GM19193 (cell line): Measurements from ENCODE around the gene PODXL.

Experiments
- POLR2A ChIP-seq: IDR thresholded peaks from 4 replicates; pipeline ENCODE4 v1.6.1; 2011; ENCODE audit not compliant: insufficient read depth, insufficient read length; ENCODE audit errors: extremely low read depth

Gene PODXL

DNA sequence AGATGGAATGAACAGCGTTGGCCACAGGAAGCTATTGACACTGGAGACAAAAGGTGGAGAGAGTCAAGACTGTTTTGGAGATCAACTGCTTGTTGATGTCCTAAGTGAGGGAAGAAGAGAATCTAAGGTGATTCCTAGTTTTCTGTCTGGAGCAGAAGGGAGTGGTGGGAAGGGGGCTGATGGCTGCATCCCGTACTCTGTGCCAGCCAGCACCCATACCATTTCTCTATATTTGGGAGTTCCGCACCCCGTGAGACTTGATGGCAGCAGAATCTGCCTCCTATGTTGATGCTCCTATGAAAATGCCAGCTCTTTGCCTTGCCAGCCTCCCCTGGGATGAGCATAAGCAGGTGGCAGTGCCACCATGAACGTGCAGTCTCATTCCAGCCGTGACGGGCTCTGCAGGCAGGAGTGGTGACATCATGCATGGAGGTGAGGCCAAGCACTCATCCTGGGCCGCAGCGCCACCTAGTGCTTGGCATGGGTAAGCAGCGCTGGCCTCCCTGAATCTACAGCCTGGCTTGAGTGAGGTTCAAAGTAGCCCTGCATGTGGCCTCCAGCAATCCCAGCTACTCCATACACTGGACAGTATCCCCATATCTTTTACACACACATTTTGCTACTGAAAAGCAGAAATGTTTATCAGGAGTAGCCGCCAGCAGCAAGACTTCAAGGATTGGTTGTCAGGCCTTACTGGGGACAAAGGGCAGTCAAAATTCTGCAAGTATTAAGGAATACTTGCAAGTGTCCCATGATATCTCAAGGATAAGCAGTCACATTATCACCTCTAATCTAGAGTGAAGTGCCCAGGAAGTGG is 43.0 kb downstream of the PODXL start:
- TF ChIP-seq POLR2A: no peak

DNA sequence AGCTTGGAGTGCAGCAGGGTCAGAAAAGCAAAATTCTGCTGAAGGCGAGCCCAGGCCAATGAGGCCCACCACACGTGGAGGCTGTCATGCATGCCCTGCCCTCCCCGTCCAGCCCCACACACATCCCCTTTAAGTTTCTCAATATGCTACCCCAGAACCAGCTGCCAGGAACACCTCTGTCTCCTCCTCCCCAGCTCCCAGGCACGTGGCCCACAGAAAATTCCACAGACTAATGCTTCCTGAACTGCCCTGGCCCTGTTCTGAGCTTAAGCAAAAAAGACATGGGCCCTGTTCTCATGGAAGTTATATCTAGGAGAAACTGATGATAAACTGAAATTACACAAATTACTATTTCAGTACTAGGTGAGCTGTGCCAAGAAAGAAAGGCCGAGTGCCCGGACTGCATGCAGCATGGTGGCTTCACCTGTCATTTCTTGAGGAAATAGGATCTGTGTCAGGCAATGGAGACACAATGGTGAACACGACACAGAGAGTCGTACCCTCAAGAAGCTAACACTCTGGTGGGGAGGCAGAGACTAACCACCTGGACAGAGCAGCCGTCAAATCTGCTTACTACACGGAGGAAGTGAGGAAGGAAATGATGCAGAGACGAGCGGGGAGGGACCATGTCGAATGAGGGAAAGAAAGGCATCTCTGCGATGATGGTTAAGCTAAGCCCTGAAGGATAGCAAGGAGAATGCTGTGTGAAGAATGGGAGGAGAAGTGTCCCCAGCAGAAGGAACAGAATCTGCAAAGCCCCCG is 44.5 kb downstream of the PODXL start:
- TF ChIP-seq POLR2A: no peak

DNA sequence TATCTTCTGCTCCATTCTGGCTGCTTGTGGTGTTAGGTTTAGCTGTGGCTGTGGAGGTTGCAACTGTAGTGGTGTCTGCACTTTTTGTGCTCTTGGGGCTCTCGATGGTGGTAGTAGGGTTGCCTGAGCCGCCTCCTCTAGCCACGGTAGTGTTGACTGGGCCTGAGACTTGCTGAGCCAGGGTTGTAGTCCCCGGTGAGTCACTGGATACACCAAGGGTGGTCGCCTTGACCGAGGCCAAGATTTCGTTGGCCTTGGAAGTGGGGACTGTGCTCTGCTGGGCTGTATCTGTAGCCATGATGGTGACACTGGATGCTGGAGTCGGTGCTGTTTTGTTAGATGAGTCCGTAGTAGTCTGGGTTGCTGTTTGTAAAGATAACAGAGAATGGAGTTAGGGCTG is 45.4 kb downstream of the PODXL start:
- no peak for TF ChIP-seq POLR2A

DNA sequence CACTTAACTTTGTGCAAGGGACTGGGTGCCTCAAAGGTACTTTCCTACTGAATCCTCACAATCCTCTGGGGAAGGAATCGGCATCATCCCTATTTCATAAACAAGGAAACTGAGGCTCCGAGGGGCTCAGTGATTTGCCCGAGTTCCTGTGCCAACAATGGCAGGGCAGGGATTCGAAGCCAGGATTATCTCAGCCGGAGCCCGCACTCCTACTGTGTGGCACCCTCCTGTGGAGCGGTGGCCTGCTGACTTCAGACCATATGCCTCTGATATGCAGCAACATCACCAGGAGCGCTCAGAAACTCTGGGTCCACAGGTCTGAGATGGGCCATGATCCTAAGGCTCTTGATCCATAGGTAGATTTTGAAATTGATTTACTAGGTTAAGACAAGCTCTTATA is 46.6 kb downstream of the PODXL start:
- no peak for TF ChIP-seq POLR2A

DNA sequence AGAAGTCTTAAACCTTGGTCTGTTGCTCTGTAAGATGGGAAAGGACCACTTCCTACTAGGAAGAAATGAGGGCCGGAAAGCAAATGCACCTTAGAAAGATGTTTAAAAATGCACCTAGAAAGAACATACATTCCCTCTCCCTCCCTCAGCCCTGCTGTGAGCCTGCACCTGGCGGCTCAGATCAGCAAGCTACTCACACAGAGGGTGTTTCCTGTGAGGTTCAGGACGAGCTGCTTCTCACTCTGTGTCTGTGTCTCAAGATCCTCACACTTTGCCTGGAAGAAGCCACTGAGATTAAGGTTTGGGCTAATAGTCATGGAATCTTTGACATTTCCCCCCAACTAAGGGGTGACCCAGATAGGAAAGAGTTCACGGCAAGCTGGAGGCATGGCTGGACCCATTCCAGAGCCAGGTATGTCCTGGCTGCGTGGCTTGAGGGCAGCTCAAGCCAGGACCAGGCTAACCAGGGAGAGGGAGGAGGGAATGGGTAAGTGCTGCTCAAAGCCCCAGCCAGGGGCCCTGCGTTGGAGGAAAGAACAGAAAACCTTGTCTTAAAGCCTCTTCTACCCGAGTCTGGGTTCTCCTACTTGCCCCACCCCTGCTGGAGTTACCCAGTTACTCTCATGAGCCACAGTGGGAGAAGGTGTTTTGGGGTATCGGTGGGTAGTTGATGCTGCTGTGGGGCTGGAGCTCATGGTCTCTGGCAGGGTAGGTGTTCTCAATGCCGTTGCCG is 47.5 kb downstream of the PODXL start:
- no peak for TF ChIP-seq POLR2A

DNA sequence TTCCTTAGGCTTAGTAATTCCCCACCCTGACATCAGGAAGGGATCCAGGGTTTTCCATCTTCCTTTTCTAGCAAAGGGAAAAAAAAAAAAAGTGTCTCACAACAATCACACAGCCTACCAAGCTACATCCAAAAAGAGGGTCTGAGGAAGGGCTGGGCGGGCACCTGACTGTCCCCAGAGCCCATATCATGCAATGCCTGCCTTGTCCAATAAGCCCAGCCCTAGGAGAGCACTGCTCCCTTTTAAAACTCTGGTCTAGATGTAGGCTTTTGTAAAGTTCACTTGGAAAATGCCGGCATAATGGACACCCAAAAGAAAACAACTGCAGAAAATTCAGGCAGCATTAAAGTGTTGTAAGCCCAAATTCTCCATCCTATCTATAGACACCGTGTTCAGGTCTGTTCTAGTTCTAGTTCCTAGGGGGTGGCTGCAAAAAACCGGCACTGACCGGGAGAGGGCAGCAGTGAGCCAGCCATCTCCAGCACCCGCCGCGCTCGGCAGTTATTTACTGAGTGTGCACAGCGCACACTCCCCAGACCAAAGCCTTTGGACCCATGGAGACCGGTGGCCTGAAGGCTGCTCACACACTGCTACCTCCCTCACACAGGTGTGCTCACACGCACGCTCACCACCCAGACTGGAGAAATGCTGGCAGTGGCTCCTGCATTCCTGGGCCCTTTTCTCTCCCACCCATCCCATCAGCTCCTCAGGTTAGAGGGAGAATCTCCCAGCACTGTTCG is 48.7 kb downstream of the PODXL start:
- TF ChIP-seq POLR2A: no peak

DNA sequence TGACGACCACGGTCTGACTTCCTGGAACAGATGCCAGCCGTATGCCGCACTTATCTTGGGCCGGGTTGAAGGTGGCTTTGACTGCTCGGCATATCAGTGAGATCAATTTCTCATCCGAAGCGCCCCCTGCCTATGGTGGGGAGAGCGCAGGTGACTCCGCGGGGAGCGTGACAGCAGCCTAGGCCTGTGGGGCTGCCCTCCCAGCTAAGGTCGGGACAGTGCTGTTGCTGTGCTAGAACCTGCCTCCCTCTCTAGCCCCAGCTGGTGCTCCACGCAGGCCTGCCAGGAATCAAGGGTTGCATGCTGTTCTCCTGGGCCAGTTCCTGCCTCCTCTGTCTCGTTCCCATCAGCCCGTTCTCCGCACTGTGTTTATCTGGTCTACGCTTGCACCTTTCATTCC is 49.8 kb downstream of the PODXL start:
- TF ChIP-seq POLR2A: no peak

DNA sequence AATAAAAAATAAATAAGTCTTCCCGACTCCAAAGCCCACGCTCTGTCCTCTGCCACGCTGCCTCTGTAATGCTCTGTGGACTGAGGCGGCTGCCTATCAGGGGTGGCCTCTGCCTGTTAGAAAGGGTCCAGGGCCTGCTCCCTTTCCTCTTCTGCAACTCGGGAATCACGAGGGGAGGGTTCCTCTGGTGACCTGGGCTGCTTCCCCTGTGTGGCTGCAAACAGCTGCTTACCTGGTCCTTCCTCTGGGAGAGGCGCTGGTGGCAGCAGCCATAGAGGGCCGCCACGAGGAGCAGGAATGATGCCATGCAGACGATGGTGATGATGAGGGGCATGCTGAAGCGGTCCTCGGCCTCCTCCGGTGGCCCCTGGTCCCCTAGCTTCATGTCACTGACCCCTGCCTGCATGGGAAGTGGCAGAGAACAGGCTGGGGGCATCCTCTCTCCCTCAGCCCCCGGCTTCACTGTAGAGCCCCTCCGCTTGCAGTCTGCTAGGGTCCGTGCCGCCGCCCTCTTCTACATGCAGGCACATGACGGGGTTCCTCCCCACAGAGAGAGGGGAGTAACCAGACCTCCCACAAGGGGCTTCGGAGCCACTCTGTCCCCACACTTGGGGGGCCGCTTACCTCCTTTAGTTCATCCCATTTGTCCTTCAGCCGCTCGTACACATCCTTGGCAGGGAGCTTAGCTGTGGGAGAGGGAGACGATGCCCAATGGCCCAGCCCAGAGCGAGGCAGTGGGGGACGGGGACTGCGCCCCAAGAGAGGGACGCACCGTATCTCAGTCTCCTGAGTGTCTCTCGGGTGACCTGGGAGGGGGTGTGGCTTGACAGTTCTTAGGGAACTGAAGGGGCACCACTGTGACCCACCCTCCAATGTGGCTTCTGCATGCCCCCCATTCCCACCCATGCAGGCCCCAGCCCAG is 50.5 kb downstream of the PODXL start:
- TF ChIP-seq POLR2A: no peak

DNA sequence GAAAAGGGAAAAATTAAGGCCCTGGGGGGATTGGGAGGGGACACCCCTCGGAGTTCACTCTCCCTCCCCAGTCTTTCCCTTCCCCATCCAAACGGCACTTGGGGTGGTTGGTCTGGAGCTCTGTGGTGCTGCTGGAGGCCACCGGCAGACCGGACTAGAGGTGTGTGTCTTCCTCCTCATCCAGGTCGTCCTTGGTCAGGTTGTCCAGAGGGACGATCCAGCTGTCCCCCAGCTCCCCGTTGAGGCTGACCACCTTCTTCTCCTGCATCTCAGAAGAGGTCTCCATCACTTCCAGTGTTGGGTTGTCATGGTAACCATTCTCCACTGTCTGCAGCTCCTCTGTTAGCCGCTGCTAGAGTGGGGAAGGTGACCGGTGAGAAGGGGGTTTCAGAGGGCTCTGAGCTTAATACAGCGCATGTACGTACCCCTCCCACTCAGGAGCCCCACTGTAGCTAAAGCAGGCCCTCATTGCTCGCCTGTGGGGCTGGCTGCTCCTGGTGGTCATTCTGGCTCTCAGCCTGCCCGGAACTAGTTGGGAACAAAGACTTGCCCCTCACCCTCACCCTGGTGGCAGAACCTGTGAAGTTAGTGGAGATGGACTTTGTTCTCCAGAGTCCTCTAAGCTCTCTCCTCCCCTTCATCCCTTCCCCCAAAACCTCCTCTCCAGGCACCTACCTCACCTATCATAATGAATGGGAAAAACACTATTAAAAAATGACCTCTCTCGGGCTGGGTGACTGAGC is 52.1 kb downstream of the PODXL start:
- TF ChIP-seq POLR2A: no peak

DNA sequence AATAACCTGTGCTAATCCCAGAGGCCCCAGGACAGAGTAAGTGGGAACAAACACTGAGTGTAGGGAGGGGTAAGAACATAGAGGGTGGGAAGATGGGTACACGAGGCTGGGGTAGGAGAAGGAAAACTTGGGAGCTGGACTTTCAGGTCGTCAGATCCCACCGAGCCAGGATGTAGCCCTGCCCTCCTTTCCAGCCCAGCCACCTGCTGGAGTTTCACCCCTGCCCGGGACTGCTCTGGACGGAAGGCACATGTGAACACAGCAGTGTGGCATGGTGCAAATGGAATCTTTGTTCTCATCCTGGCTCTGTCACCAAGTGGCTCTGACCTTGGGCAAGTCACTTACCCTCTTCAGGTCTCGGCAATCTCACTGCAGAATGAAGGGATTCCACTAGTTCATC is 52.8 kb downstream of the PODXL start:
- no peak for TF ChIP-seq POLR2A

DNA sequence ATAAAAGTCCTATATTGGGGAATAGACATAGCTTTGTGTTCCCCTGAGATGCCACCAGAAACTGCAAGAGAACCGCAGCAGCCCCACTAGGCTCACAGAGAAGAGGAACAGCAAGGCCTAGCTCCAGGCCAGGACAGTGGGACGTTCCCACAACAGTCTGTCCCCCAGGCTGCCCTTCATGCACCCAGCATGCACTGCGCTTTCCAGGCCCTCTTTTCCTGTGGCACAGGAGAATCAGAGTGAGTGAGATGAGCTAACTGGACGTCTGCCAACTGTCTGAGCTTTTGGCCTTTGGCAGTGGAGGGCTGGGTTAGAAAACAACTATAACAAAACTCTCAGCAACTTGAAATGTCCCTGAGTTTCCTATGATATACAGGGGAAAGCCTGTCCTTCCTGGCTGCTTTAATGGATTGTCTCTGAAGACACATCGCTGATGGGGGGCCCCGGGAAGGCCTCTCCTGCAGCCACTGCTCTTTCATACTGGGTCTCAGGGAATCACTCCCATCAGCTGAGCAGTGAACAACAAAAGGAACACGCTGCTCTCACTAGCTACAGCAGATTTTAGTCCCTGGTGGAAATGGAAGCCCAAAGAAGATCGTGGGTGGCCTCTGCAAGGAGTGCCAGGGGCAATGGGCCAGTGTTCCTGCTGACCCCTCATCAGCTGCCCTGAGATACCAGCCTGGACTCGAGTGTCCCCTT is 53.5 kb downstream of the PODXL start:
- no peak for TF ChIP-seq POLR2A

DNA sequence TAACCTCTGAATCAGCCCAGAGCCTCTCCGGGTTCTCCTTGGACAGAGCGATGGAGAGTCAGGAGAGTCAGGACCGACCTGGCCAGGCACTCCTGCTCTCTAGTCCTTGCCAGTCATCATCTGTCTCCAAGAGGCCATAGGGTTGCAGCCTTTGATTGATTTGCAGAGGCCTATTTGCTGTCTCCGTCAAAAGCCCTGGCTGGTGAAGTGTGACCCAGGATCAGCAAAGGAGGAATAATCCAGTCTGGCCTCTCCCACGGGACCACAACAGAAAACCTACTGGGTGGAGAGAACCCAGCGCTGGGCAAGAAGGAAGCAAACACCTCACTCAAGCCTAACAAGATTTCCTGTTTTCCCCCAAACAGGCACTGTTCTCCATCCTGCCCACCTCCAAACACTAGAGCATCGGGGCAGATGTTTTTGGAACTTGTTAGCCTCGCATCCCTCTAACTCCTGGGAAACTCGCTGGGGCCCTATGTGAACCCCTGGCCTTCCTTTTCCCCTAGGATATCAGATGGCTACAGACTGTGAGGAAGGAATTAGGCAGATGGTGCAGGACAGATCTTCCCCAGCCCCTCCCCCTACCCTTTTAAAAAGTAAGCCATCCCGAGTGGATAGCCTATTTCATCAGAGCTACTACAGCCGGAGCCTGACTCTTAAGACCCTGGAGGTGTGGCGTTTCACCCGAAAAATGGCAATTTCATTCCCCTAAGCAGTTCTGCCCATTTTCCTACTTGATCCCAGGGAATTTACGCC is 54.3 kb downstream of the PODXL start:
- TF ChIP-seq POLR2A: no peak
